Gastrocnemius medialis (tissue), 4 donors: Measurements from ENCODE around the gene DNM1.

Experiments
- POLR2A ChIP-seq, 2 donors: fragments of 450-650 bp; IDR thresholded peaks; one replicate each; pipeline ENCODE4 v1.6.1; 2017; ENCODE audit warnings: antibody characterized with exemption in 2 of 2, mild to moderate bottlenecking in 2 of 2, moderate library complexity in 2 of 2
- TF ChIP-seq, protein P1 (sequence below), 5 experiments: fragments of 450-650 bp in 3 of 5; fragments of 200-600 bp in 2 of 5; sonication (generic) in 2 of 5; IDR thresholded peaks in 4 of 5; conservative IDR thresholded peaks in 1 of 5; 1 replicate in 4 of 5; 2 replicates in 1 of 5; pipeline ENCODE4 v1.5.1; 2016 to 2019; ENCODE audit warnings: antibody characterized with exemption in 5 of 5, mild to moderate bottlenecking in 3 of 5, moderate library complexity in 3 of 5

- TF ChIP-seq, protein P1, sequence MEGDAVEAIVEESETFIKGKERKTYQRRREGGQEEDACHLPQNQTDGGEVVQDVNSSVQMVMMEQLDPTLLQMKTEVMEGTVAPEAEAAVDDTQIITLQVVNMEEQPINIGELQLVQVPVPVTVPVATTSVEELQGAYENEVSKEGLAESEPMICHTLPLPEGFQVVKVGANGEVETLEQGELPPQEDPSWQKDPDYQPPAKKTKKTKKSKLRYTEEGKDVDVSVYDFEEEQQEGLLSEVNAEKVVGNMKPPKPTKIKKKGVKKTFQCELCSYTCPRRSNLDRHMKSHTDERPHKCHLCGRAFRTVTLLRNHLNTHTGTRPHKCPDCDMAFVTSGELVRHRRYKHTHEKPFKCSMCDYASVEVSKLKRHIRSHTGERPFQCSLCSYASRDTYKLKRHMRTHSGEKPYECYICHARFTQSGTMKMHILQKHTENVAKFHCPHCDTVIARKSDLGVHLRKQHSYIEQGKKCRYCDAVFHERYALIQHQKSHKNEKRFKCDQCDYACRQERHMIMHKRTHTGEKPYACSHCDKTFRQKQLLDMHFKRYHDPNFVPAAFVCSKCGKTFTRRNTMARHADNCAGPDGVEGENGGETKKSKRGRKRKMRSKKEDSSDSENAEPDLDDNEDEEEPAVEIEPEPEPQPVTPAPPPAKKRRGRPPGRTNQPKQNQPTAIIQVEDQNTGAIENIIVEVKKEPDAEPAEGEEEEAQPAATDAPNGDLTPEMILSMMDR (IDR thresholded peaks at IDR 0.05 in 4 of 5, conservative IDR thresholded peaks at IDR 0.05 in 1 of 5), result no peak
- no peak for TF ChIP-seq POLR2A (IDR thresholded peaks at IDR 0.05)
Observed at GRCh38 chr9:128280084-128280622, 77.0 kb downstream of the DNM1 start.
